DOHH2 (cell line): ENCODE measurements around the gene UGT2B10.

Experiments used
- EZH2phosphoT487 ChIP-seq: fragments of 200-600 bp; sonication (generic); IDR thresholded peaks from 2 replicates; pipeline ENCODE4 v1.6.1; 2017; ENCODE audit warnings: borderline replicate concordance, mild to moderate bottlenecking, antibody characterized with exemption, low read length, moderate library complexity, mixed read lengths
- TF ChIP-seq, protein P1 (sequence below): fragments of 200-600 bp; sonication (generic); IDR thresholded peaks from one replicate; pipeline ENCODE4 v1.5.1; 2014; ENCODE audit warnings: antibody characterized with exemption, mild to moderate bottlenecking, low read depth, low read length; ENCODE audit not compliant: poor library complexity, severe bottlenecking

DNA sequence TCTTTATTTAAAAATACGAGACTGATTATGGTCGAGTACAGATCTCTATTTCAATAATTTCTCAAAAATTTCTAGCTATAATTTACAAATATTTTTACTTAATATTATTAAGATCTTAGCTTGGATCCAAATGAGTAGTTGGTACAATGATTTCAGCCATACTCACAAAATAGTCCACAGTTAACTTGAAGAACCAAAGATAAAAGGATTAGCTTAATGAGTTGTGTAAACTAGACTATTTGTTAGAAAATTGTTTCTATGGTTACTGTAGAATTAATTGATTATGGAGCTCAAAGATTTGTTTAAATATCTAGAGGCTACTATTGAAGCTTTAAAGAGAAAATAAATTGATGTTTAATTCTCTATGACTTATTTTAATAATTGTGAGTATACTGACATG, 1.6 kb downstream of the UGT2B10 start:
- TF ChIP-seq, protein P1, sequence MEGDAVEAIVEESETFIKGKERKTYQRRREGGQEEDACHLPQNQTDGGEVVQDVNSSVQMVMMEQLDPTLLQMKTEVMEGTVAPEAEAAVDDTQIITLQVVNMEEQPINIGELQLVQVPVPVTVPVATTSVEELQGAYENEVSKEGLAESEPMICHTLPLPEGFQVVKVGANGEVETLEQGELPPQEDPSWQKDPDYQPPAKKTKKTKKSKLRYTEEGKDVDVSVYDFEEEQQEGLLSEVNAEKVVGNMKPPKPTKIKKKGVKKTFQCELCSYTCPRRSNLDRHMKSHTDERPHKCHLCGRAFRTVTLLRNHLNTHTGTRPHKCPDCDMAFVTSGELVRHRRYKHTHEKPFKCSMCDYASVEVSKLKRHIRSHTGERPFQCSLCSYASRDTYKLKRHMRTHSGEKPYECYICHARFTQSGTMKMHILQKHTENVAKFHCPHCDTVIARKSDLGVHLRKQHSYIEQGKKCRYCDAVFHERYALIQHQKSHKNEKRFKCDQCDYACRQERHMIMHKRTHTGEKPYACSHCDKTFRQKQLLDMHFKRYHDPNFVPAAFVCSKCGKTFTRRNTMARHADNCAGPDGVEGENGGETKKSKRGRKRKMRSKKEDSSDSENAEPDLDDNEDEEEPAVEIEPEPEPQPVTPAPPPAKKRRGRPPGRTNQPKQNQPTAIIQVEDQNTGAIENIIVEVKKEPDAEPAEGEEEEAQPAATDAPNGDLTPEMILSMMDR: no peak
- TF ChIP-seq EZH2phosphoT487: no peak
